GM12874 (cell line): ENCODE results near the gene RASEF.

Source experiments
- CTCF ChIP-seq: IDR thresholded peaks from 2 replicates; pipeline ENCODE4 v1.5.1; 2011; ENCODE audit warnings: low read depth, mild to moderate bottlenecking, control low read depth, low read length, moderate library complexity; ENCODE audit not compliant: insufficient read depth

The RASEF gene

DNA sequence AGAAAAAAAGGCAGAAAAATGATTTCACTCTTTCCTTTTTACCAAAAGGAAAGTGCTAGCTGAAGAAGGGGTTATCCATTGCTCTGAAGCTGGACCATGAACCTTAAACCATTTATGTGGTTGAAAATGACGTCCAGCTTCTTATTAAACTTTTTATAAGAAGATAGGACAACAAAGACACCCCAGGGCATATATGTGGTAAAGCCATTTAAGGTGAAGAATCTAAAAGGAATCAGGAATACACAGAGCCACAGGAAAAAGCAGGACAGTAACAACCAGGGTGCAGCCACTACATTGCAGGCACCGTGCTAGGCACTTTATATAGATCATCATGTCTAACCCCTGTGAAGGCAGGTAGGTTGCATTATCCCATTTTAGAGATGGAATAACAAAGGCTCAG, 42.1 kb downstream of the RASEF start:
- TF ChIP-seq CTCF, result no peak

DNA sequence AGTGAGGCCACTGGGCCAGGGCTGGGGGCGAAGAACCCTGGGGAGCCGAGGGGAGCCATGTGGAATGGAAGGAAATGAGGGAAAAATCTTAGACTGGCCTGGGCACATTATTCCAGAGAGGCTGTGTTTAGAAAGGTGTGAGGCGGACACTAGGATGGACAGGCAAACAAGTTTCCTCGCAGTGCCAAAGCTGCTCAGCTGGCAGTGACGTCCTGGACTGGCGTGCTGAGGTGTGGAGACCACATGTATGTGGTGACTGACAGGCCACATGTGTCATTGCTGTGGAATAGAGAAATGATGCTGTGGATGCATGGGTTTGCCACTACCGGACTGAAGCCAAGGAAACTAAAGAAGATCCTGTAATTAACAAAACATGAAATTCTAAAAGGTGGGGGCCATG, 42.6 kb downstream of the RASEF start:
- TF ChIP-seq CTCF, result no peak

DNA sequence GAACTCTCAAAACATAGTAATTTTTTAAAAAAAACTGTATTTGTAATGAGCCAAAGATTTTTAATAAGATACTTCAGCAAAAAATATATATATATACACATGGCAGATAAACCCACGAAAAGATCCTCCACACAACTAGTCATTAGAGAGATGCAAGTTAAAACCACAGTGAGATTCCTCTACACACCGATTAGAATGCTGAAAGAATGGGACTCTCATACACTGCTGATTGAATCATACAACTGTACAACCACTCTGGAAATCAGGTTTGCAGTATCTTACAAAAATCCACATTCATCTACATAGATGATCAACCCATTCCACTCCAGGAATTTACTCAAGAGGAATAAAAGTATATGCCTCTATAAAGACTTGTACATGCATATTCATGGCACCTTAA, 43.7 kb downstream of the RASEF start:
- TF ChIP-seq CTCF, result no peak

DNA sequence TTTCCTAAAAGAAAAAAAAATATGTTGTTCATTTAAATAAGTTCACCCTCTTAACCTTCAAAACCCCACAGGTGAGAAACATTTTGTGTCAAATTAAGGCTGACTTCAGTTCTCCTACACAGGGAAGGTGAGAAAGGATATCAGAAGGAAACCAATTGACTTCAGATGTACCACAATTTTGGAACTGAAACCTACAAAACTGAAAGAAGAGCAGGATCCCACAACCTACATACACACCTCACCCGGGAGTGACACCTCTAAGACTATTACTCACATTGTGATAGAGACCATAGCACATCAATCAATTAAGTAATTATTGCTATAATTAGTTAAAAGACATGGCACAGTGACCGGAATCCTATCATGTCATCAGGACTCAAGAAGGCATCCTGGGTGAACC, 47.0 kb downstream of the RASEF start:
- no peak for TF ChIP-seq CTCF

GRCh38 chr9:83013867-83014605, 48.9 kb downstream of the RASEF start:
- no peak for TF ChIP-seq CTCF

- no peak for TF ChIP-seq CTCF
Observed at GRCh38 chr9:83012922-83013838, 49.8 kb downstream of the RASEF start.

DNA sequence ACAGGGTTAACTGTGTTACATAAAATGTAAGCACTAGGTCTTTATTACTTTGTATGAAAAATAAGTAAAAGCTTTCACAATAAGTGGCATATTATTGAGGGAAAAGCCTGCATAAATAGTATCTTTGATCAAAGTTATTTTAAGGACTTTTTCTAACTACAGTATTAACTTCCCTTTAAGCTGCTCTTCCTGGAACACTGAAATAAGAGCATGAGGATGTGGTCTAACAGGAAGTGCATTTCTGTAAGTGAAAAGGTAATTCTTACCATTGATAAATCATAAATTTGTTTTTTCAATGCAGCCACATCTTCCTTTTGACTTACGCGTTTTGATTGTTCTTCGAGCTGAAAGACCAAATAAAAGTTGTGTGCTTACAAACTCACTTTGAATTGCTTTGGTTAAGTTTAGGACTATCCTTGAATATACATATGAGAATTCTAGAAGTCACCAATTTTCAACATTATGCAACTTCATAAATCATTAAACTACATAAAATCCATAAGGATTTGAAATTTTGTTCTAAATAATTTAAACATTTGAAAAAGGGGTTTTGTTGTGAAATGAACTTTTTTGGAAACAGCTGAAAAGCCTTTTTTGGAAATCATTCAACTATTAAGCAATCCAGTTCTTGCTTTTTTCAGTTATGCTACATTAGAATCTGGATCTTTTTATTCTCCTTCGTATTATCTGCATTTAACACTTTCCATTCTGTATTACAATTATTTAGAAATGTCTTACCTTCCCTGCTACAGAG, 50.6 kb downstream of the RASEF start:
- no peak for TF ChIP-seq CTCF
